CD4-positive, alpha-beta memory T cell (primary cell): ENCODE results near the gene DGKB. TPM values are rescaled to one million over a fixed set of nuclear protein-coding genes. Genes with fewer than 3 reads are reported as not detected.

ENCODE experiments used
- CTCF ChIA-PET: fragments of 350-600 bp; sonication (Branson Sonifier 250); formaldehyde crosslinking; loops from one replicate; lab custom pipeline; 2021; ENCODE audit warnings: inconsistent platforms; ENCODE audit not compliant: partially characterized antibody; lab: Charles Lee
- POLR2A ChIA-PET: fragments of 350-600 bp; sonication (Branson Sonifier 250); formaldehyde crosslinking; loops from one replicate; lab custom pipeline; 2021; ENCODE audit not compliant: partially characterized antibody; lab: Charles Lee
- DNase-seq, 5 donors: peaks; one replicate each; pipeline versions ENCODE4 v3.0.0 to v3.0.0-alpha.2; 2020 to 2022; ENCODE audit warnings: mixed read lengths in 1 of 5
- H3K27ac ChIP-seq: one replicate; pipeline ENCODE4 v1.7.0; 2013; ENCODE audit warnings: low read depth, low read length
- H3K27me3 ChIP-seq: 2 replicates; pipeline ENCODE4 v1.7.0; 2013; ENCODE audit warnings: mild to moderate bottlenecking, low read length, moderate library complexity; ENCODE audit not compliant: insufficient read depth
- H3K36me3 ChIP-seq: 2 replicates; pipeline ENCODE4 v1.7.0; 2013; ENCODE audit warnings: mild to moderate bottlenecking, low read length, moderate library complexity; ENCODE audit not compliant: insufficient read depth
- H3K4me1 ChIP-seq: 2 replicates; pipeline ENCODE4 v1.7.0; 2013; ENCODE audit warnings: mild to moderate bottlenecking, low read length, moderate library complexity; ENCODE audit not compliant: insufficient read depth
- H3K4me3 ChIP-seq, 2 donors: one replicate each; pipeline ENCODE4 v1.7.0; 2013; ENCODE audit warnings: low read length in 2 of 2, mild to moderate bottlenecking in 1 of 2
- H3K9me3 ChIP-seq, 2 donors: one replicate each; pipeline ENCODE4 v1.7.0; 2013; ENCODE audit warnings: low read length in 2 of 2, control low read depth in 1 of 2; ENCODE audit not compliant: control insufficient read depth in 1 of 2
- H3K27ac Mint-ChIP-seq, 7 donors: one replicate each; pipeline ENCODE4 v1.8.0; 2020 to 2021; ENCODE audit warnings: mixed read lengths in 7 of 7, mild to moderate bottlenecking in 6 of 7, inconsistent platforms in 3 of 7, moderate library complexity in 3 of 7
- H3K27me3 Mint-ChIP-seq, 2 donors: one replicate each; pipeline ENCODE4 v1.8.0; 2020 to 2021; ENCODE audit warnings: mixed read lengths in 2 of 2
- H3K36me3 Mint-ChIP-seq, 2 donors: one replicate each; pipeline ENCODE4 v1.8.0; 2020 to 2021; ENCODE audit warnings: mixed read lengths in 2 of 2, inconsistent platforms in 1 of 2, mild to moderate bottlenecking in 1 of 2
- H3K4me1 Mint-ChIP-seq, 4 donors: one replicate each; pipeline ENCODE4 v1.8.0; 2020 to 2021; ENCODE audit warnings: mixed read lengths in 4 of 4, mild to moderate bottlenecking in 1 of 4
- H3K4me3 Mint-ChIP-seq, 8 donors: one replicate each; pipeline ENCODE4 v1.8.0; 2020 to 2021; ENCODE audit warnings: mixed read lengths in 8 of 8, mild to moderate bottlenecking in 7 of 8, moderate library complexity in 6 of 8, inconsistent platforms in 3 of 8
- H3K9me3 Mint-ChIP-seq, 8 donors: one replicate each; pipeline ENCODE4 v1.8.0; 2020 to 2021; ENCODE audit warnings: mixed read lengths in 8 of 8, mild to moderate bottlenecking in 5 of 8, inconsistent platforms in 3 of 8, moderate library complexity in 1 of 8
- intact Hi-C: fragments of 100-400 bp; cut with micrococcal nuclease; formaldehyde crosslinking; loops from one replicate; pipeline ENCODE4 v1.15.1; 2023
- polyA plus RNA-seq, 2 donors: library from polyadenylated mRNA; unstranded; fragments of 300-500 nt; fragmentation: Illumina TruSeq; gene quantifications; one replicate each; pipeline ENCODE4 v1.2.3, GENCODE V29; 2021
- total RNA-seq, 2 experiments: library from RNA; stranded (reverse); gene quantifications; one replicate each; pipeline ENCODE4 v1.2.3, GENCODE V29; 2021

DGKB gene
- total and polyA plus RNA-seq, 4 experiments from 2014 or later: not detected

DNA sequence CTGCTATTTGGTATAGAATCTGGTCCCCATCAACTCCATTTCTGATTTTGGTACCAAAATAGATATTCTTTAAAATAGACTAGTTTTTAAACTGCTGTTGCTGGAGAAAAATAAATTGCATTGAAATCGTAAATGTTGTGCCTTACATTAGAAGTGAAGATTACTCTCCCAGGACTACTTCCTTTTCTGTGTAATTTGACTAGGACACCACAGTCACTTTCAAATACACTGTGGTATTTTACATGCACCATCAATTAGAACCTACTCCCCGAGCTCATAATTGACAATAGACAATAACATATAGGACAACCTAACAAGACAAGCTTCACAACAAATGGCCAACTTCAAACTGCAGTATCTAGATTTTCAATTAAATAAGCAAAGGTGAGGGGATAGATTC, 211.5 kb downstream of the DGKB start:
- no peaks in the 10 kb centered on the region for H3K9me3 Mint-ChIP-seq
- DNase-seq: no peak
- Histone ChIP-seq H3K4me1 (no peaks in the 10 kb centered on the region), H3K4me3 (no peak overlapping the region), H3K9me3 (no peaks in the 10 kb centered on the region), H3K27ac (no peak overlapping the region), H3K27me3 (peaks cover 3% of the 10 kb centered on the region), H3K36me3 (no peaks in the 10 kb centered on the region)
- ChIA-PET POLR2A (no interaction called here), CTCF (interaction anchor here (0.7 to 3.0 kb wide), 17 partner anchors 9 to 1424 kb away, joined by 3 to 49 read pairs (median 5); no protein-coding TSS in a partner anchor)
- no peak overlapping the region for H3K27ac Mint-ChIP-seq
- intact Hi-C loops: loop anchor here (1.0 kb wide), 1 partner anchor 1411 kb away; no protein-coding TSS in a partner anchor
- no peak overlapping the region for H3K4me3 Mint-ChIP-seq
- H3K27me3 Mint-ChIP-seq: peaks cover 0 to 2% of the 10 kb centered on the region in 2 donors
- no peaks in the 10 kb centered on the region for H3K4me1 Mint-ChIP-seq
- H3K36me3 Mint-ChIP-seq: no peaks in the 10 kb centered on the region

DNA sequence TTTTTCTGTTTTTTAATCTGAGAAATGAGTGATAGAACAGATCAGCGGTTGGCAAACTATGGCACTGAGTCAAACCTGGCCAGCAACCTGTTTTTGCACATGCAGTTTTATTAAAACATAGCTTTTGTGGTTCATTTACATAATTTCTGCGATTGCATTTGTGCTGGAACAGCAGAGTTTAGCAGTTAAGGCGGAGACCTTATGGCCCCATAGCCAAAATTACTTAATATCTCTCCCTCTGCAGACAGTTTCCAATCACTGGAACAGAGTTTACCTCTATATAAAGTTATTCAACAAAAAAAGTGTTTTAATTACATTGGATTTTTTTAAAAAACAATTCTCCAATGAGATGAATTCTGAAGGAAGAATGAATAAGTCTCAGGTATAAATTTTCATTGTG, 212.1 kb downstream of the DGKB start:
- H3K27ac ChIP-seq: no peak overlapping the region
- Mint-ChIP-seq H3K36me3 (no peaks in the 10 kb centered on the region), H3K4me1 (no peaks in the 10 kb centered on the region), H3K27me3 (peaks cover 0 to 2% of the 10 kb centered on the region in 2 donors), H3K27ac (no peak overlapping the region), H3K9me3 (no peaks in the 10 kb centered on the region), H3K4me3 (no peak overlapping the region)
- H3K36me3 ChIP-seq: no peaks in the 10 kb centered on the region
- no peaks in the 10 kb centered on the region for H3K4me1 ChIP-seq
- no peak overlapping the region for H3K4me3 ChIP-seq
- CTCF ChIA-PET: interaction anchor here (0.7 to 3.0 kb wide), 10 partner anchors 9 to 1410 kb away, joined by 3 to 49 read pairs (median 8); no protein-coding TSS in a partner anchor
- no peak for DNase-seq
- H3K9me3 ChIP-seq: no peaks in the 10 kb centered on the region
- POLR2A ChIA-PET: no interaction called here
- intact Hi-C loops: no loop called here
- H3K27me3 ChIP-seq: peaks cover 3% of the 10 kb centered on the region

DNA sequence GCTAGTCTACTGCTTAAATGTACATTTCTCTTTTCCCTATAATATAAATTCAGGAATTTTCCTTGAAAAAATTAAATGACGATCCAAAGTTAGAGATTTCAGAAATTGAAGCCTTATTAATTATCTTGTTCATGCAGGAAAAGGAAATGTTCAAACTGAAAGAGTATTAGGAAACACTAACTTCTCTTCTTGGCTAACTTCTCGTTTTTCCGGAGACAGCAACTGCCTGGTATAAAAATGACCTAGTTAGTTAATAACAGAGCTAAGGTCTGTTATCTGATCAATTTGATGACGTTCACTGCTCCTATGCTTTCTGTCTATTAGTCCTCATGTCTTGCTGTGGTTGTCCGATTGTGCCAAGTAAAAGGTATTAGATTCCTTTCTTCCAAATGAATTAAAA, 212.5 kb downstream of the DGKB start:
- CTCF ChIA-PET: interaction anchor here (0.7 to 3.0 kb wide), 6 partner anchors 9 to 1409 kb away, joined by 3 to 24 read pairs (median 6); no protein-coding TSS in a partner anchor
- Histone ChIP-seq H3K4me3 (no peak overlapping the region), H3K27me3 (peaks cover 3% of the 10 kb centered on the region), H3K9me3 (no peaks in the 10 kb centered on the region), H3K36me3 (no peaks in the 10 kb centered on the region), H3K27ac (no peak overlapping the region), H3K4me1 (no peaks in the 10 kb centered on the region)
- Mint-ChIP-seq H3K27ac (no peak overlapping the region), H3K4me1 (no peaks in the 10 kb centered on the region), H3K4me3 (no peak overlapping the region), H3K36me3 (no peaks in the 10 kb centered on the region), H3K27me3 (peaks cover 0 to 2% of the 10 kb centered on the region in 2 donors), H3K9me3 (no peaks in the 10 kb centered on the region)
- DNase-seq: no peak
- POLR2A ChIA-PET: no interaction called here
- intact Hi-C loops: no loop called here

DNA sequence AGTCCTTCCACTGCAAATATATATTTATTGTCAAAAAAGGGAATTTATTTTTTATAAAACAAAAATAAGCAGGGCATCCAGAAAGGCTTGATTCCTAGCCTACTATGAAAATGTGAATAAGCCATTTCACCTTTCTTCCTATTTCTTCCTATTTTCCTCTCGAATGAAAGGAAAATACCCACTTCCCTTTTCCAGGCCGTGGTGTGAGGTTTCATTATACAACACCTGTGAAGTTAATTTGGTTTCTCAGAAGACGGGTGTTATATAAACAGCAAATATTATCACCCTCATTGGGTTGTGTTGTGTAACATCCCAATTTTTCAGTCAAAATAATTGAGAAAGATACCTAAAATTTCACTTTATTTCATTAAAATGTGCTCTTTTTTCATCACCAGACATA, 214.3 kb downstream of the DGKB start:
- Mint-ChIP-seq H3K36me3 (no peaks in the 10 kb centered on the region), H3K4me3 (no peak overlapping the region), H3K9me3 (no peaks in the 10 kb centered on the region), H3K27me3 (no peaks in the 10 kb centered on the region), H3K27ac (no peak overlapping the region), H3K4me1 (no peaks in the 10 kb centered on the region)
- no peaks in the 10 kb centered on the region for H3K4me1 ChIP-seq
- H3K27ac ChIP-seq: no peak overlapping the region
- H3K36me3 ChIP-seq: no peaks in the 10 kb centered on the region
- intact Hi-C loops: no loop called here
- H3K4me3 ChIP-seq: no peak overlapping the region
- H3K9me3 ChIP-seq: no peaks in the 10 kb centered on the region
- H3K27me3 ChIP-seq: peaks cover 3% of the 10 kb centered on the region
- POLR2A ChIA-PET: no interaction called here
- CTCF ChIA-PET: no interaction called here
- no peak for DNase-seq

DNA sequence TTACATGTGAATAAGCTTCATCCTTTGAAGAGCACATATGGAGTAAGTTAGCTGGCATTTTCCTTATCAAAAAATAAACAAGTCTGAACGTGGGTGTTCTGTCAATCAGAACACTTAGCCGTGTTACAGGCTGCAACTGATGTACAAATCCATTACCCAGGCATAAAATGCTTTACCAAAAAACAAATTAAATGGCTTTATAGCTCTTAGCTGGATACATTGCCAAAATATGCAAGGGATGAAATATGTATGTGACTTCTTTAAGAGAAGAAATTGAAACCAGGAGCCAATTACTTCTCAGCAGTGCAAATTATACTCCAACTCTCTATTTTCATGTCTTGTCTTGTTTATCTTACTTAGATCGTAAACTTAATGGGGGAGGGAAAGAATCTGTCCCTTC, 214.8 kb downstream of the DGKB start:
- POLR2A ChIA-PET: no interaction called here
- no peaks in the 10 kb centered on the region for H3K9me3 ChIP-seq

DNA sequence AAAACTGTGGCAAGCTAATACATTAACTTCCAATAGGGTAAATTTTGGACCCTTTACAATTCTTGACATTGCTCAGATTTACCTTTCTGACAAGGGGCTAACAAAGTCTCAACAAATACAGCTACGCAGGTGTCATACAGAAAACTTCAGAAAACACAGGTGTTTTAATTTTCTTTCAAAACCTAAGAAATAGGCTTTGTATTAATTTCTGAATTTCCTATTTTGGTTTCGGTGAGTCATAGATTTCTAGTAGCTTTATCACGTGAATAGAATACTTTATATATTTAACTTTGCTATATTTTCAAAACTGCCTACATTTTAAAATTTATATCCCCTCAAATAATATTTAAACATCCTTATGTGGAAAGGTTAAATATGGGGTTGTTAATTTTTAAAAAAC, 215.3 kb downstream of the DGKB start:
- Mint-ChIP-seq H3K27me3 (peaks cover 0 to 2% of the 10 kb centered on the region in 2 donors), H3K36me3 (no peaks in the 10 kb centered on the region), H3K27ac (no peak overlapping the region), H3K4me3 (no peak overlapping the region), H3K4me1 (no peaks in the 10 kb centered on the region), H3K9me3 (no peaks in the 10 kb centered on the region)
- CTCF ChIA-PET: no interaction called here
- POLR2A ChIA-PET: no interaction called here
- Histone ChIP-seq H3K36me3 (no peaks in the 10 kb centered on the region), H3K27ac (no peak overlapping the region), H3K27me3 (peaks cover 3% of the 10 kb centered on the region), H3K4me3 (no peak overlapping the region), H3K9me3 (no peaks in the 10 kb centered on the region), H3K4me1 (no peaks in the 10 kb centered on the region)
- intact Hi-C loops: no loop called here
- no peak for DNase-seq

More for the DNA sequence above, 214.8 kb downstream of the DGKB start:
- intact Hi-C loops: no loop called here
- CTCF ChIA-PET: no interaction called here
- H3K4me3 ChIP-seq: no peak overlapping the region
- Mint-ChIP-seq H3K27ac (no peak overlapping the region), H3K9me3 (no peaks in the 10 kb centered on the region), H3K4me3 (no peak overlapping the region), H3K36me3 (no peaks in the 10 kb centered on the region), H3K4me1 (no peaks in the 10 kb centered on the region), H3K27me3 (no peaks in the 10 kb centered on the region)
- DNase-seq: no peak
- no peaks in the 10 kb centered on the region for H3K36me3 ChIP-seq
- peaks cover 3% of the 10 kb centered on the region for H3K27me3 ChIP-seq
- no peaks in the 10 kb centered on the region for H3K4me1 ChIP-seq
- no peak overlapping the region for H3K27ac ChIP-seq

DNA sequence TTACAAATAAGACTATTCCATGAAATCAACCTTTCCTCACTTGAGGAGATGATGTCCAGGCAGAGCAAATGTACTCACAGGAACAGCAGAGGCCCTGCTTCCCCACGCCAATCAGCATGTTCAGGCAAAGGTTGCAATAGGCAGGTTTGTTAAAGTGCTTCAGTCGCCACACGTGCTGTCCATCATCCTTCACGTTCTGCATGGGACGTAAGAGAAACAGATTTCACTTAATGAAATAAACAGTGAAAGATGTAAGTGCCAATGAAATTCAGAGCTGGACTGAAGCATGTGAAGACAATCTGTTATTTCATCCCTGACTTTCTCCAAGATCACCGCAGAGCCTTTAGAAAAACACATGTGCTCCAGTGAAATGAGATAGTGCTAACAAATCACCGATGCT, 217.4 kb downstream of the DGKB start:
- H3K9me3 ChIP-seq: no peaks in the 10 kb centered on the region
- H3K27me3 ChIP-seq: no peaks in the 10 kb centered on the region
- intact Hi-C loops: no loop called here
- H3K9me3 Mint-ChIP-seq: no peaks in the 10 kb centered on the region
- no peak overlapping the region for H3K27ac Mint-ChIP-seq
- DNase-seq: no peak
- H3K36me3 ChIP-seq: no peaks in the 10 kb centered on the region
- H3K4me3 Mint-ChIP-seq: no peak overlapping the region
- peaks cover 0 to 2% of the 10 kb centered on the region in 2 donors for H3K27me3 Mint-ChIP-seq
- no peak overlapping the region for H3K4me3 ChIP-seq
- no peaks in the 10 kb centered on the region for H3K4me1 Mint-ChIP-seq
- no peaks in the 10 kb centered on the region for H3K4me1 ChIP-seq
- no peak overlapping the region for H3K27ac ChIP-seq
- ChIA-PET CTCF (no interaction called here), POLR2A (no interaction called here)
- H3K36me3 Mint-ChIP-seq: no peaks in the 10 kb centered on the region
